Effector memory CD4-positive, alpha-beta T cell (primary cell): Measurements from ENCODE around the gene RAB33B.

ENCODE experiments used
- DNase-seq, 3 donors: peaks; one replicate each; pipeline ENCODE4 v3.0.0-alpha.2; 2020
- H3K27ac ChIP-seq: 2 replicates; pipeline ENCODE4 v1.7.0; 2013; ENCODE audit warnings: mild to moderate bottlenecking, low read length, moderate library complexity; ENCODE audit not compliant: insufficient read depth, poor library complexity, severe bottlenecking
- H3K27me3 ChIP-seq: replicated peaks from 2 replicates; pipeline ENCODE4 v1.7.0; 2013; ENCODE audit warnings: mild to moderate bottlenecking, low read length; ENCODE audit not compliant: insufficient read depth, control insufficient read depth, poor library complexity, severe bottlenecking
- H3K36me3 ChIP-seq: 2 replicates; pipeline ENCODE4 v1.7.0; 2013; ENCODE audit warnings: mild to moderate bottlenecking, low read length, moderate library complexity; ENCODE audit not compliant: control insufficient read depth, insufficient read depth
- H3K4me1 ChIP-seq: 2 replicates; pipeline ENCODE4 v1.7.0; 2013; ENCODE audit warnings: low read length, mild to moderate bottlenecking; ENCODE audit not compliant: control insufficient read depth, insufficient read depth, poor library complexity, severe bottlenecking
- H3K4me3 ChIP-seq: 2 replicates; pipeline ENCODE4 v1.7.0; 2013; ENCODE audit warnings: low read length, low read depth, mild to moderate bottlenecking; ENCODE audit not compliant: insufficient read depth, poor library complexity, severe bottlenecking
- H3K9me3 ChIP-seq: 2 replicates; pipeline ENCODE4 v1.7.0; 2013; ENCODE audit warnings: mild to moderate bottlenecking, low read length, moderate library complexity; ENCODE audit not compliant: control insufficient read depth

RAB33B gene

DNA sequence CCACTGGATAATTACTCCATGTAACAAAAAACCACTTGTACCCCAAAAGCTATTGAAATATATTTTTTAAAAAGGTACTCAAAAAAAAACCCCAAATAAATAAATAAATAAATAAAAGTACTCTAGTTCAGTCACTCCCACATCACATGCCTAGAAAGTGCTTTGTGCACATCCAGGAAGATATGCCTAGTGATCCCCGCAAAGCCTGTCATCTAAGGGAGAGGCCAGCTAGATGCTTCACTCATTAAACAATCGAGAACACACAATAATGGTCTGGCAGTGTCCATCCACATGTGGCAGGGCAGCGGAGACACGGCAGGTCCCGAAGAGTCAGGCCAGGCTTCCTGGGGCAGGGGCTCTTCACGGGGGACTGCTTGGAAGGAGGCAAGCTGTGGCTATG lies 47.6 kb downstream of the RAB33B start:
- no peak overlapping the region for H3K27ac ChIP-seq
- no peaks in the 10 kb centered on the region for H3K36me3 ChIP-seq
- H3K4me1 ChIP-seq: no peaks in the 10 kb centered on the region
- no peaks in the 10 kb centered on the region for H3K9me3 ChIP-seq
- no peaks in the 10 kb centered on the region for H3K27me3 ChIP-seq
- DNase-seq: no peak
- H3K4me3 ChIP-seq: no peak overlapping the region

- no peaks in the 10 kb centered on the region for H3K4me1 ChIP-seq
- H3K36me3 ChIP-seq: no peaks in the 10 kb centered on the region
- DNase-seq: no peak
- H3K27ac ChIP-seq: no peak overlapping the region
- H3K9me3 ChIP-seq: no peaks in the 10 kb centered on the region
- H3K27me3 ChIP-seq: no peaks in the 10 kb centered on the region
- H3K4me3 ChIP-seq: no peak overlapping the region
Measured at GRCh38 chr4:139501927-139502899, 48.3 kb downstream of the RAB33B start.

DNA sequence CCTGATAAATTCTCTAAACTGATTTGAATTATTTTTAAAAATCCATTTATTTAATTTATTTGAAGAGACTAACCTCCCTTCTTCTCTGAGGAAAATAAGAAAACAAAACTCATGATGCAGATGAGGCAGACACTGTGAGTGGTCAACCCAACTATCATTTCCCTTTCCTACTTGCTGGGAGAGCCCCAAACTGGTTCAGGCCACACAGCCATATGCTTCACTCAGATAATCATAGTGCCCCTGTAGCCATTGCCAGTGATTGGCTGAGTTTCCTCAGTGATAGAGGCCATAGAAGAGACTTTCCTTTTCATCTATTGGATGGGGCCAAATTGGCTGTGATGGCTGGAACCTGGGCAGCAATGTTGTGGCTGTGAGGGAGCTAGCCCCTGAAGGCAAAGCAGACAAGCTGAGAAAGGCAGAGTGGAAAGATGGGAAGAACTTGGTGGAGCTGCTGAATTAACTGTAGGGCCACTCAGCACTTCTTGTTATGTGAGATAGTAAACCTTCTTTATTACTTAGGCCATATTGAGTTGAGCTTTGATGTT lies 49.8 kb downstream of the RAB33B start:
- H3K9me3 ChIP-seq: no peaks in the 10 kb centered on the region
- no peak for DNase-seq
- no peak overlapping the region for H3K4me3 ChIP-seq
- no peaks in the 10 kb centered on the region for H3K27me3 ChIP-seq
- no peak overlapping the region for H3K27ac ChIP-seq
- H3K36me3 ChIP-seq: no peaks in the 10 kb centered on the region
- no peaks in the 10 kb centered on the region for H3K4me1 ChIP-seq

DNA sequence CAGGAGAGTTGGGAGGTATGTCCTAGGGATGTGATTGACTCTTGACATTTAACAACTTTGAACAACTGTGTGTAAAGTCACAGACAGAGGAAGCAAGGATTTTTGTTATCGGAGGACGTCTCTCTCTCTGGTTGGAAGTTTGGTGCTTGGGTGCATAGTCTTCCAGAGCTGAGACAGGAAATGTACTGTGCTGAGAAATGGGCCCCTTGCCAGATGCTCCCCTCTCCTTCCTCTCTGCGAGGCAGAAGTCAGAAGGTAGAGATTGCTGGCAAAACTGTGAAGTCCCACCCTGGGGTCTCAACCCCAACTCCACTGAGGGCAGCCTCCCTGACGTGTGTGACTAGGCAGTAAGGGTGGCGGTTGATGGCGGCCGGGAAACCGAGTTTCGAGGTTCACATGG lies 52.9 kb downstream of the RAB33B start:
- no peaks in the 10 kb centered on the region for H3K4me1 ChIP-seq
- H3K9me3 ChIP-seq: no peaks in the 10 kb centered on the region
- H3K36me3 ChIP-seq: no peaks in the 10 kb centered on the region
- H3K4me3 ChIP-seq: no peak overlapping the region
- H3K27ac ChIP-seq: no peak overlapping the region
- DNase-seq: no peak
- H3K27me3 ChIP-seq: no peaks in the 10 kb centered on the region

DNA sequence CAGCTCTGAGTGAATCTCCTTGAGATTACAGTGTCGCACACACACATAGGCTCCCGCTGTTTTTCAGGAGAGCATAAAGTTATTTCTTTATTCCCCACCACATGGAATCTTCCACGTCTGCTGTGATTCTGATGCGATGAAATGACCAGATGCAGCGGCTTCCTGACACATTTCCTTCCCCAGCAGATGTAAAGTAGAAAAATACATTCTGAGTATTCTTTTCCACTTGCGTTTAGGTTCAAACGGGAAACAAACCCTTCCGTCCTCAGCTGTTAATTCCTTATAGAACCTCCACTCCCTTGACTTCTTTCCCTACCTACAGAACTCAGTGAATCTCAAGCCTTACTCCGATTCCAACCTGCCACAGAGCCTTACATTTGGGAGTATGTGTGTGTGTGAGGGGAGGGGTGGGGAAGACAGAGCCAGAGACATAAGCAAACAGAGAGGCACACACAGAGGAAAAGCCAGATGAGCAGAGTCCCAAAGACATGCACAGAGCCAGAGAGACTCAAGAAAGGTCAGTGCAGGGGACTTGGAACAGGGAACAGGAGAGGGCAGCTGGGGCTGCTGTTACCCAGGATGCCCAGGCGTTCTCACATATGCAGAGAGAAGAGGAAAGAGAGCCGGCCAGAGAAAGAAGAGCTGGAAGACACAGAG lies 54.8 kb downstream of the RAB33B start:
- no peak for DNase-seq
- Histone ChIP-seq H3K4me3 (no peak overlapping the region), H3K27me3 (no peaks in the 10 kb centered on the region), H3K9me3 (no peaks in the 10 kb centered on the region), H3K4me1 (no peaks in the 10 kb centered on the region), H3K27ac (no peak overlapping the region), H3K36me3 (peaks cover 4% of the 10 kb centered on the region)

DNA sequence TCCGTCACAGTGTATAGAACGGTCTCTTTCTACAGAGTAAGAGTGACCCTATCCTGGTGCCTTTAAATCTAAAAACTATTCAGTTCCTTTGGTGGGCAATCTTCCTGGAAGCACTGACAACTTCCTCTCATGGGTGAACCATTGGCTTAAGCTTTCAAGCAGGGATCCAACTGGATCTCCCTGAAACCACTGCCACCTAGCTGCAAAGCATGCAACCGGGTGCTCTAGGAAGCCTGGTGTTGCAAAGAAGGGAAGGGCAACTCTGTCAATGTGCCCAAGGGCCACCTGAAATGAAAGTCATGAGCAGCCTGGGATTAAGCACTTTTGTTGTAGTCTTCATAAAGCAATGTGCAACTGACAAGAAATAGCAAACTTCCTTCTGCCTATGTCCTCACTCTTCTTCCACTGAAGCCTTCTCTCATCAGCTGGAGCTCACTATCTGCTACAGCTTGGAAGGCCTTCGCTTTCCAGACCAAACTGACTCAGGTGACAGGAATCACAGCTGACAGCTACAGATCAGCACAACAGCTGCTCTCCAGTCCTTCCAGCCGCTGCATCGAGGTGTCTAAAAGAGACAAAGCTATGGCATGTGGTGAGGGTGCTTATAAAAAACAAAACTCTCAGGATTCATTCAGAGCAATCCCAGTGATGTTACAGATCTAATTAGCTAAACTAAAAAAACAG lies 55.9 kb downstream of the RAB33B start:
- no peak for DNase-seq
- H3K36me3 ChIP-seq: peaks cover 4% of the 10 kb centered on the region

GRCh38 chr4:139511320-139511719 lies 57.4 kb downstream of the RAB33B start:
- no peak for DNase-seq
- H3K27ac ChIP-seq: no peak overlapping the region
- H3K9me3 ChIP-seq: no peaks in the 10 kb centered on the region
- no peak overlapping the region for H3K4me3 ChIP-seq
- no peaks in the 10 kb centered on the region for H3K27me3 ChIP-seq
- no peaks in the 10 kb centered on the region for H3K4me1 ChIP-seq
- H3K36me3 ChIP-seq: peaks cover 13% of the 10 kb centered on the region

More for the DNA sequence above, 55.9 kb downstream of the RAB33B start:
- Histone ChIP-seq H3K27ac (no peak overlapping the region), H3K4me1 (no peaks in the 10 kb centered on the region), H3K4me3 (no peak overlapping the region), H3K9me3 (no peaks in the 10 kb centered on the region), H3K27me3 (no peaks in the 10 kb centered on the region)

- Histone ChIP-seq H3K9me3 (no peaks in the 10 kb centered on the region), H3K4me1 (no peaks in the 10 kb centered on the region), H3K4me3 (no peak overlapping the region), H3K36me3 (peaks cover 17% of the 10 kb centered on the region), H3K27me3 (no peaks in the 10 kb centered on the region), H3K27ac (no peak overlapping the region)
- DNase-seq: no peak
Measured at GRCh38 chr4:139514382-139515059, 60.6 kb downstream of the RAB33B start.

DNA sequence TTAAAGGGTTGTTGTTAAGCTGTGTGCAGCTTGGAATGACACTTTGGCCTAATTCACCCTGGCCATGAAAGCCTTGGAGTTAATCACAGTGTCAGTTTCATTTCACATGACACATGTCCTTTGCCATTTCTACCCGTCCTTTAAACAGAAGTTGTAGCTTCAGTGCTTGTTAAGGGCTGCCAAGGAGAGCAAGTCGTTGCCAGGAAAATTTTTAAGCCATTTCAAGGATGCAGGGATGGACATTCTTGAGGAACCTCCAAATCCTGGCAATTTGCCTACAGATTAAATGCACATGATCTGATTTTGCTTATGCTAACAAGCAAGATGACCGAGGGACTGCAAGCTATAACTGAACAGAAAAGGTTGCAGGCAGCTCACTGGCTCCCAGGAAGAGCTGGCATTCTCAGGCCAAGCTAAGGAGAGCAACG lies 61.6 kb downstream of the RAB33B start:
- Histone ChIP-seq H3K4me1 (no peaks in the 10 kb centered on the region), H3K9me3 (no peaks in the 10 kb centered on the region), H3K27ac (no peak overlapping the region), H3K36me3 (peaks cover 17% of the 10 kb centered on the region), H3K27me3 (no peaks in the 10 kb centered on the region), H3K4me3 (no peak overlapping the region)
- DNase-seq: no peak
